Measurements from ENCODE around the gene ANKRD36.
"Not testable (repeated sequence)": the region's sequence is repeated elsewhere in the genome, so short reads cannot be mapped to it uniquely, and the experiment has no call there.

ANKRD36 gene

DNA sequence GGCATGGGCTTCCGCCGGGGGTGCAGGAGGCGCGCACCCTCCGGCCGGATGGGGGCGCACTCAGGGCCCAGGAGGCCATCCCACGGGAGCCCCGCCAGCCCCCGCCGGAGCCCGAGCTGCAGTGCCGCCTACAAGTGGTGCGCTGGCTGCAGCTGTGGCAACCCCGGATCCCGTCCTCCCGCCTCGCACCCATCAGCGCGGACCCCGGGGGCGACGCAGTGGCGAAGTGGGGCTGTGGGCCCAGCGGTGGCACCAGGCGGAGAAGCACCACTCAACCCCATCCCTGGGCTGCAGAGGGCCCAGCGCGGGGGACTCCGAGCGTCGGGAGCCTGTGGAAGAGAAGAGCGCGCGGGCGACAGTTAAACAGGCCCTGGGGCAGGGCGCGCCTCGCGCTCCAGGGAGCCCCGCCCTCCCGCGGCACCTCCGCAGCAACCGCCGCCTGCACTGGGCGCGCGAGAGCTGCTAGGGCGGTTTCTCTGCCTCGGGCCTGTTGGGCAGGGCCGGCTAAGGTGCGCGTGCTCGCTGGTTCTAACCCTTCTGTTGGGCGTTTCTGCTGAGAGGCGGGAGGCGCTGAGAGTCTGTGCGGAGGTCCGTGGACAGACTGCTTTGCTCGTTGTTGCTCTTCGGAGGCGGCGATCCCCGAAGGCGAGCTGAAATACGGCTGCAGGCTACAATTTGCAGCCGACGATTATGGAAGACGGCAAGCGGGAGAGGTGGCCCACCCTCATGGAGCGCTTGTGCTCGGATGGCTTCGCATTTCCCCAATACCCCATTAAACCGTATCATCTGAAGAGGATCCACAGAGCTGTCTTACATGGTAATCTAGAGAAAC lies at the start of gene ANKRD36:
Gene ANKRD36 (plus strand): TSS at position 104 of the 832 bp plus-strand sequence. CDS start 587 bp downstream, at position 691.
- peak; percentile 60 to 86 (median 76) for DNase-seq (ENCODE audit: low read depth in 3 of 3)

- DNase-seq (ENCODE audit: low read depth in 3 of 3) = not testable (repeated sequence)
These were observed 46.9 kb upstream of the ANKRD36 start for GRCh38 chr2:97066030-97066429.

DNA sequence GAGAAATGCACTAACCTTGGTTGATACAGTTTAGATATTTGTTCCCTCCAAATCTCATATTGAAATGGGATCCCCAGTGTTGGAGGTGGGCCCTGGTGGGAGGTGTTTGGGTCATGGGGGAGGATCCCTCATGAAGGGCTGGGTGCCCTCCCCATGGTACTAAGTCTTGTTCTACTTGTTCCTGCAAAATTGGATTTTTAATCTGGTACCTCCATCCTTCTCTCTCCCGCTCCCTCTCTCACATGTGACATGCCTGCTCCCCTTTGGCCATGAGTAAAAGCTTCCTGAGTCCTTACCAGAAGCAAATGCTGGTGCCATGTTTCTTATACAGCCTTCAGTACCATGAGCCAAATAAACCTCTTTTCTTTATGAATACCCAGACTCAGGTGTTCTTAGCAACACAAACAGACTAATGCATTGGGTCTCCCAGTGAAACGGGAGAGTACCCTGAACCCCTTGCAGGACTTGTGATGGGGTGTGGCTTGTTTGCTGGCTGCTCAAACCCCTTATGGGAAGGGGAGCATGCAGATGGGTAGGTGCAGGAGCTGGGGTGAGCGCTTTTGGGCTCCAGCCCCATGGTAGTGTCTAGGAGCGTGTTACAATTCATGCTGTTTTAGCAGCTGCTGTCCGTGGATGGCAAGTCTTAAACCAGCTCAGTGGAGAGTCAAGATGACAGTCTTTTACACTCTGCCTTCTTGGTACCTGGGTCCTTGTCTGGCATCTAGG lies 45.5 kb upstream of the ANKRD36 start:
- DNase-seq (ENCODE audit: low read depth in 3 of 3) = no peak

DNA sequence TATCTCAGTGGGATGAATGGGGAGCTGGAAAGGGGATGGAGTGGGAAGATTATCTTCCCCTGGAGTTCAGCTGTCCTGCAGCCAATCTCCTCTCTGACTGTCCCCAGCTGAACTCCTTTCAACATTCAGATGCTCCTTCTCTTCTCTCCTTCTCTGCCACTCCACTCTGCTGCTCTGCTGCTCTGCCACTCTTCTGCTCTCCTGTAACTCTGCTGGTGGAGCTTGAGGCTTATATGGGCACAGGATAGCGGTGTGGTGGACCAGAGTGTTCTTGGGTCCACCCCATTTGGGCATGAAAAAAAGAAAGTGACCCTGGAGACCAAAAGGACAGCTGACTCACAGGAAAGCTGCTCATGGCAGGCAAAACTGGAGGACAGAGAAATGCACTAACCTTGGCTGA lies 44.9 kb upstream of the ANKRD36 start:
- no peak for DNase-seq (ENCODE audit: low read depth in 3 of 3)

DNA sequence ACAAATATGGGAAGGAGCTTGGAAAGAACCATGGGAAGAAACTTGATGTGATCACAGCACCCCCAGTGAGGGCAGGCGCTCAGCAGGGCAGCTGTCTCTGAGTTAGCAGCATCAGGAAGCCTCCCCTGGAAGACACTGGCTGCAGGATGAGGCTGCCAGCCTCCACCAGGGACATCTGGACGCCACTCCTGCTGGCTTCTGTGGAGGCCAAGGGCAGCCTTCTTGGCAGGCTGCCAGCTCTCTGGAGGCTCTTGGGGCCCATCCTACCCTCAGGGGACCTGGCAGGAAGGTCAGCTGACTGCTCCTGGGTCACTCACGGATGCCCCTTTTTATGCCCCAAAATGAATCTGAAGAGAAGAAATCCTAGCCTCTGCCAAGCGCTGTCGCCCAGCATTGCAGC lies 44.2 kb upstream of the ANKRD36 start:
- not testable (repeated sequence) for DNase-seq (ENCODE audit: low read depth in 3 of 3)

GRCh38 chr2:97070915-97071314 lies 42.0 kb upstream of the ANKRD36 start:
- not testable (repeated sequence) for DNase-seq (ENCODE audit: low read depth in 3 of 3)

- not testable (repeated sequence) for DNase-seq (ENCODE audit: low read depth in 3 of 3)
These were observed 35.7 kb upstream of the ANKRD36 start for GRCh38 chr2:97077213-97077612.

DNA sequence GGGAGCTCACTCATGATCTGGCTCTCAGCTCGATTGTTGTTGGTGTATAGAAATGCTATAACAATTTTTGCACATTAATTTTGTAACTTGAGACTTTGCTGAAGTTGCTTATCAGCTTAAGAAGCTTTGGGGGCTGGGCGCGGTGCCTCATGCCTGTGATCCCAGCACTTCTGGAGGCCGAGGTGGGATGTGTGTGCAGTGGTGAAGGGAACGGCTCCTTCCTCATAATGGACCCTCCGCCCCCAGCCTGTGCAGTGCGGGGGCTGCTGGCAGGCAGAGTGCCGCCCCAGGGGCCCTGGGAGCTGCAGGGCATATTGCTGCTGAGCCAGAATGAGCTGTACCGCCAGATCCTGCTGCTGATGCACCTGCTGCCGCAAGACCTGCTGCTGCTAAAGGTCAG lies 32.1 kb upstream of the ANKRD36 start:
- not testable (repeated sequence) for DNase-seq (ENCODE audit: low read depth in 3 of 3)

DNA sequence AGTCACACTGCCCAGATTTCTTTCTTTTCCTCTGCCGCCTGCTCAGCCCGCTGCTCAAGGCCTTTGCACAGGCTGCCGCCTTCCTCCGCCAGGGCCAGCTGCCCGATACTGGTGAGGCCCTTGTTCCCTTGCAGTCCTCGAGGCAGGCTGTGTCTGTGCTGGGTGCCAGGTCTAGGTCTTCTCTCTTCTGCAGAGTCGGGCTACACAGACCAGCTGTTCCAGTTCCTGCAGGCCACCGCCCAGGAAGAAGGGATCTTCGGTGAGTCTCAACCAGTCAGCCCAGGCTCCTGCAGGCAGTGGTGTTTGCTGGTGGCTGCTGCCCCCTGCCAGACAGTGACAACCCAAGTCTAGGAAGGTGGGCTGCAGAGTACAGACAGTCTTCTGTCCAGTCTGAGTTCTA lies 30.7 kb upstream of the ANKRD36 start:
- DNase-seq (ENCODE audit: low read depth in 3 of 3) = not testable (repeated sequence)

DNA sequence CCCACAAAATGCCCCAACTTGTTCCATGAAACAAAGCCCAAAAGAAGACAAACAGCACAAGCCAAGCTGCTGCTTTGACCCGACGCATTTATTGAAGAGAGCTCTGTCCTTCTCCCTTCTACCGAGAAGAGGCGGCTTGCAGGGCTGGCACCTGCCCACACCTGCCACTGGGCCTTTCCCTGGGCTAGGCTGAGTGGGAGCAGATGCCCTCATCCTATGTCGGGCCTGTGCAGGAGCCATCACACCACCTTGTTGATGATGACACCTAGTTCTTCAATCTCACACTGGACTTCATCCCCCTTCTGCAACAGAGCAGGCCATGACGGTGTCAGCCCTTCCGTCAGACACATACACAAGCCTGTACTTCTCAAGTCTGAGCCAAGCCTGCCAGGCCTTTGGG lies 29.4 kb upstream of the ANKRD36 start:
- not testable (repeated sequence) for DNase-seq (ENCODE audit: low read depth in 3 of 3)

- DNase-seq (ENCODE audit: low read depth in 3 of 3) = not testable (repeated sequence)
These were observed 27.9 kb upstream of the ANKRD36 start for GRCh38 chr2:97085093-97085492.

DNA sequence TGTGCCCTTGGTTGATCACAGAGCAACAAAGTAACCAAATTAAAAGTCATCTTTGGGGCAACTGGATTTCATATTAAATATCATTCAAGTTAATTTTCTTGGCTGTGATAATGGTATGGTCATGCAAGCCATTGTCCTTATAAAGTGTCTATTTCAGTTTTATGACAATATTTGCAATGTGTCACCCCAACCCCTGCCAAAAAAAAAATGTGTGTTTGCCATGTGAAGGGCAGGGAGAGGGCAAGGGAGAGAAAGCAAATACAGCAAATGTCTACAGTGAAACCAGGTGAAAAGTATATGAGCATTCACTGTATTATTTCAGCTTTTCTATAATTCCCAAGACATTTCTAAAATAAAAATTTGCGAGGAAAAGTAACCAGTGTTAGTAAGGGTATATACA lies 24.2 kb upstream of the ANKRD36 start:
- not testable (repeated sequence) for DNase-seq (ENCODE audit: low read depth in 3 of 3)

- not testable (repeated sequence) for DNase-seq (ENCODE audit: low read depth in 3 of 3)
These were observed 20.0 kb upstream of the ANKRD36 start for GRCh38 chr2:97092946-97093345.

DNA sequence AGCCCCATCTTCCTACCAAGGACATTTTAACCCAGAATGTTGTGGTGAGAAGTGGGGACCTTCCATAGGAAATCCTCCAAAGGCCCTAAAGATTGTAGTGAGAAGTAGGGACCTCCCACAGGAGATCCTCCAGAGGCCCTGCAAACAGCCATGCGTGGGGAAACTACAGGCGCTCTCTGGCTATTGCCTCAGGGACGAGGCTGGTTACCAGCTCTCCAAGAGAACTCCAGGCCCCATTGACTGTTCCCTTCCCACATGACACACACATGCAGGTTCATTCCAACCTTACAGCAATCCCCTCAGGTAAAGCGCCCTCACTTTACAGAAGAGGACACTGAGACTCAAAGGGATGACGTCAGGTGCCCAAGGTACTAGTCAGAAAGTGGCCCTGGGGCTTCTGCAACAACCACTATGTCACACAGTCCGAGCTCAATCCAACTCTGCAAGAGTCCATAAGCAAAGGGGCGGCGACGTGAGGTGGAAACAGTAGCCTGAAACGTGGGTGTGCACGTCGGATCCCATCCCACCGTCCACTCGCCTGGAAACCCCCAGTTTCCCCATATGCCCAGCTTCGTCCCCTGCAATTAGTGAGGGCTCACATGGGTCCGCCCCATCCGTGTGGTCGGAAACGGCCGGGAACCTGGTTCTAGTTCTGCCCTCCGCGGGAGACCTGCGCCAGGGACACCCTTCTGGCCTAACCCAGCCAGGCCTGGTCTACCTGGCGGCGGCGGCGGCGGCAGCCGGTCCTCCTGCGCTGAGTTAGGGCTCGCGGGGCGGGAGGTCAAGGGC lies 18.8 kb upstream of the ANKRD36 start:
- not testable (repeated sequence) for DNase-seq (ENCODE audit: low read depth in 3 of 3)

GRCh38 chr2:97094772-97095611 lies 18.0 kb upstream of the ANKRD36 start, which contains the start of gene FAHD2B:
Gene FAHD2B, minus strand, starts transcription at chr2:97094882. Its CDS starts 3,176 bp downstream, at chr2:97091706.
- DNase-seq (ENCODE audit: low read depth in 3 of 3) = peak; percentile 70 to 85 (median 70)

DNA sequence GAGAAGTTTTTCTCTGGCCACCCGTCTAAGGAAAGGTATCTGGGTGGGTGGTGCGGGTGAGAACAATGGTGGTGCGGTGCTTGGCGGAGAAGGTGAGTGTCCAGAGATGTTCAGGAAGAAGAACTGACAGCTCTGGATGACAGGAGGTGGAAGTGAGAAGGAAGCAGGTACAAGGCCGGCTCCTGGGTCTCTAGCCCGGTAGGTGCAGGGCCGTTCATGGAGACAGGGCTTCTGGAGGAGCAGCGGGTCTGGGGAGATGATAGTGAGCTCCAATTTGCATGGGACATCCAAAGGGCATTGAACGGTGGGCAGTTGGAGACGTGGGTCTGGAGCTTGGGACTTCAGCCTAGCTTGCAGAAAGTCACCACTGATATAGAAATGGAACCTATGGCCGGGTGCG lies 17.3 kb upstream of the ANKRD36 start:
- DNase-seq (ENCODE audit: low read depth in 3 of 3) = no peak

DNA sequence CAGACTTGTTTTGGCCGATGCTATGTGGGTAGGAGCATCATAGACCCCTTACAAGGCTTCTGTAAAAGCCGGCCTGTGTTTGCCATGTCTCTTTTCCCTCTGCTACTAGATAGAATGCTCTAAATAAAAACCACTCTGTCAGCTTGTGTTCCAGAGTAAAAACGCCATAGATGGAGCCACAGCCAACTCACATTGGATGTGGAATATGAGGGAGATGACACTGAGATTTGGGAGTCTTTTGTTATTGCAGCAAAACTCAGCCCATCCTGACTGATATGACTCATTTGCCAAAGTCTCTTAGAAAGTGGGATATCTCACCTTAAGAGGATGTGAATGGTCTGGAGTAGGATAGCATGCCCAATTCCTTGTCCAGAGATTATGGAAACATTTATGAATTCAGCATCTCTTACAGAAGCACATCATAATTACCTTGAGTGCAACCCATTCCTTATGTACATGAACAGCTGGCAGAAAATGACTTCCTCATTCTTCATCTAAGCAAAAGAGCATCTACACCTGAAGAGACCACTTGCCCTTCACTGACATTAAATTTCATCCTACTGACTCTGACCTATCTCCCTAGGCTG lies 14.1 kb upstream of the ANKRD36 start:
- DNase-seq (ENCODE audit: low read depth in 3 of 3) = not testable (repeated sequence)

DNA sequence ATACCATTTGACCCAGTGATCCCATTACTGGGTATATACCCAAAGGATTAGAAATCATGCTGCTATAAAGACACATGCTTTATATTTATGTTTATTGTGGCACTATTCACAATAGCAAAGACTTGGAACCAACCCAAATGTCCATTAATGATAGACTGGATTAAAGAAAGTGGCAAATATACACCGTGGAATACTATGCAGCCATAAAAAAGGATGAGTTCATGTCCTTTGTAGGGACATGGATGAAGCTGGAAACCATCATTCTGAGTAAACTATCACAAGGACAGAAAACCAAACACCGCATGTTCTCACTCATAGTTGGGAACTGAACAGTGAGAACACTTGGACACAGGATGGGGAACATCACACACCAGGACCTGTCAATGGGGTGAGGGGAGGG lies 6.1 kb upstream of the ANKRD36 start:
- not testable (repeated sequence) for DNase-seq (ENCODE audit: low read depth in 3 of 3)

DNA sequence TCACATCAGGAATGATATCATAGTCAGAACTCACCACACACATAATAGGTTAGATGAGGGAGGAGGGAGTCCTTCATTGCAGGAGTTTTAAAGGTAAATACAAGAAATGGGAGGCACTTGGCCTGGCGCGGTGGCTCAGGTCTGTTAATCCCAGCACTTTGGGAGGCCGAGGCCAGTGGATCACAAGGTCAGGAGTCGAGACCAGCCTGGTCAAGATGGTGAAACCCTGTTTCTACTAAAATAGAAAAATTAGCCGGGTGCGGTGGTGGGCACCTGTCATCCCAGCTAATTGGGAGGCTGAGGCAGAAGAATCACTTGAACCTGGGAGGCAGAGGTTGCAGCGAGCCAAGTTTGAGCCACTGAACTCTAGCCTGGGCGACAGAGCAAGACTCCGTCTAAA lies 1.7 kb upstream of the ANKRD36 start:
- not testable (repeated sequence) for DNase-seq (ENCODE audit: low read depth in 3 of 3)

DNA sequence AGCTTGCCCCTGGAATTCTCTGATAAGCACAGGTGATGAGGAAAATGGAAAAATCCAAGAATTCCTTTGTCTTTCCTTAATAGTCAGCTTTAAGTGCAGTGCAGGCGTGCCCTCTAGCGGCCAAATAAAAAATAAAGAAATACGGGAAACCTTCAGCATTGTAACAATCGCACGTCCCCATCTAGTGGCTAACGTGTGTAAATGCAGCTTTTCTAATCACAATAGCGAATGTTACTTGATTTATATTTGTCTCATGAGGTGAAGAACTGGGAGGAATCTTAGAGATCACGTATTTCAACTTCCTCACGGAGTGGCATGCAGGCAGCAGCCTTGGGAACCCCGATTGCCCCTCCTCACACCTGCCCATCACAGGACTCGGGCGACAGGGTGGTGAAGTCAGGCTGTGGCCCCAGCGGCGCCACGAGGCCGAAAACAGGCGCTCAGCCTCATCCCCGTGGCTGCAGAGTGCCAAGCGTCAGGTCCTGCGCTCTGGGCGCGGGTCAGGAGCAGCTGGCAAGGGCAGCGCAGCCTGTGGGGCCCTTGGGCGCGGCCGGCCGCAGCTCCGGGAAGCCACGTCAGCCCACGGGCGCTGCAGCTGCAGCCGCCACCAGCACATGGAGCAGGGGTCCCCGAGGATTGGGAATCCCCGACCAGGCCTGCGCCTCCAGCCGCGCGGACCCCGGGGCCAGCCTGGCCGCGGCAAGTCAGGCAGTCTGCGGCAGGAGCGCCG lies 468 bp upstream of the ANKRD36 start:
- peak; percentile 11 to 45 (median 29) for DNase-seq (ENCODE audit: low read depth in 3 of 3)

Data from stimulated activated CD4-positive, alpha-beta T cell treated with anti-CD3 and anti-CD28 coated beads, TNF-alpha, amount 100 ng/mL, for 24 hours (primary cell).